ENCODE measurements around the gene RGS7.

RGS7 gene

DNA sequence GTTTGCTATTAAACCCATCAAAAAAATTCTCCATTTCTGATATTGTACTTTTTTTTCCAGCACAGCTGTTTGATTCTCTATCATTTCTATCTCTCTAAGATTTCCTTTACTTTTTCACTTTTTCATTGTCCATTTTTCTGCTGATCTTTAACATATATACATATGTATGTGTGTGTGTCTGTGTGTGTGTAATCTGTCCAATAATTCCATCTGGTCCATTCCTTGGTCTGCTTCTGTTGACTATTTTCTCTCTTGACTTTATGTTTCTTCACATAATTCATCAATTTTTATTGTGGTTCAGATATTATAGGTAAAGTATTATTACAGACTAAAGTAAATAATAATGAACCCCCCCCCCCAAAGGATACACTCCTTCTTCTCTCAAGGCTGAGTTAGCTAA, 84.2 kb downstream of the RGS7 start:
- Histone ChIP-seq H3K27ac (no peak overlapping the region), H3K4me3 (no peak overlapping the region)
- no peak for DNase-seq (ENCODE audit: low spot score)
- TF ChIP-seq, protein P1, sequence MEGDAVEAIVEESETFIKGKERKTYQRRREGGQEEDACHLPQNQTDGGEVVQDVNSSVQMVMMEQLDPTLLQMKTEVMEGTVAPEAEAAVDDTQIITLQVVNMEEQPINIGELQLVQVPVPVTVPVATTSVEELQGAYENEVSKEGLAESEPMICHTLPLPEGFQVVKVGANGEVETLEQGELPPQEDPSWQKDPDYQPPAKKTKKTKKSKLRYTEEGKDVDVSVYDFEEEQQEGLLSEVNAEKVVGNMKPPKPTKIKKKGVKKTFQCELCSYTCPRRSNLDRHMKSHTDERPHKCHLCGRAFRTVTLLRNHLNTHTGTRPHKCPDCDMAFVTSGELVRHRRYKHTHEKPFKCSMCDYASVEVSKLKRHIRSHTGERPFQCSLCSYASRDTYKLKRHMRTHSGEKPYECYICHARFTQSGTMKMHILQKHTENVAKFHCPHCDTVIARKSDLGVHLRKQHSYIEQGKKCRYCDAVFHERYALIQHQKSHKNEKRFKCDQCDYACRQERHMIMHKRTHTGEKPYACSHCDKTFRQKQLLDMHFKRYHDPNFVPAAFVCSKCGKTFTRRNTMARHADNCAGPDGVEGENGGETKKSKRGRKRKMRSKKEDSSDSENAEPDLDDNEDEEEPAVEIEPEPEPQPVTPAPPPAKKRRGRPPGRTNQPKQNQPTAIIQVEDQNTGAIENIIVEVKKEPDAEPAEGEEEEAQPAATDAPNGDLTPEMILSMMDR (IDR thresholded peaks at IDR 0.05), result no peak

DNA sequence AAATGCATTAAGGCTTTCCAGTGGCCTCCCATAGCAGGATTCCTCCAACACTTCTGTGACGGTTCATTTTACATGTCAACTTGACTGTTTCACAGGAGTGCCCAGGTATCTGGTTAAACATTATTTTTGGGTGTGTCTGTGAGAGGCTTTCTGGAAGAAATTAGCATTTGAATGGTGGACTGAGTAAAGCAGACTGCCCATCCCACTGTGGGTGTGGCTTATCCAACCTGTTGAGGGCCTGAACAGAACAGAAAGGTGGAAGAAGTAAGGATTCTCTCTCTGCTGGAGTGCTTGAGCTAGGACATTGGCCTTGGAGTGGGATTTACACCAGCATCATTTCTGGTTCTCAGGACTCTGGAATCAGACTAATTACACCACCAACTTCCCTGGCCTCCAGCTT, 85.6 kb downstream of the RGS7 start:
- no peak for DNase-seq (ENCODE audit: low spot score)
- Histone ChIP-seq H3K4me3 (no peak overlapping the region), H3K27ac (no peak overlapping the region)
- TF ChIP-seq, protein P1 (IDR thresholded peaks at IDR 0.05), result no peak

DNA sequence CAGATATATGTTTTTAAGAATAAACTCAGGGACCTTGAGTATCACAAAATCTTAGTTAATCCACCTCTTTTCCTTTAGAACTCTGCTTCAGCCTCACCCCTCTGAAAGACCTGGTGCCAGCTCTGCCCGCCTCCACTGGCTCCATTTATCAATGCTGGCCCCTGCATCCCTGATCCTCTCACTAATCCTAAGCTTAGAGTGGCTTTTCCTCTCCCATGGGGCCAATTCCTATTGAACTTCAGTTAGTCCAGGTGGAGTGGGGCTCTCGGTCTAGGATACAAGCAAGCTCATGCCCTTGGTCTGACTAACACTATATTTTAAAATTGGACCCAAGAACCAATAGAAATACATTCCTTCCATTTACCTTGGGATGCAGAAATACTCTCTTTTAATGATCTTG, 87.0 kb downstream of the RGS7 start:
- H3K27ac ChIP-seq, result no peak overlapping the region
- no peak overlapping the region for H3K4me3 ChIP-seq
- TF ChIP-seq, protein P1 (IDR thresholded peaks at IDR 0.05), result no peak
- DNase-seq (ENCODE audit: low spot score), result no peak

DNA sequence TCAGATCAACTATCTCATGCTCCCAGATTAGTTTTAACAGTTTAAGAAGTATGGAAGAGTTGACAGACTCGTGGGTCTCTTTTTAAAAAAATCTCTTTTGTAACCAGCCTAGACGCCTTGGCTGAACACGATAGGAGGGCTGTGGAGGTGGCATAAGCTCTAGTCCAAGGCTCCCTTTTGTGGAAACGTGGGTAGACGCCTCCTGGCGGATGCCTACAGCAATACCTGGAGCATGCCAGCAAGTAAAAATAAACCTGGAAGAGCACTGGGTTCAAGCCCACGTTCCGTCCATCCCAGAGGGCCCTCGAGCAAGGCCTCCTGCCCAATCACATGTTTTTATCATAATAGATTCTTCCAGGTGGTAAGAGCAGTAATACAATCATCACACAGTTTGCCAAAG, 87.9 kb downstream of the RGS7 start:
- TF ChIP-seq, protein P1 (IDR thresholded peaks at IDR 0.05), result no peak
- Histone ChIP-seq H3K27ac (no peak overlapping the region), H3K4me3 (no peak overlapping the region)
- no peak for DNase-seq (ENCODE audit: low spot score)

DNA sequence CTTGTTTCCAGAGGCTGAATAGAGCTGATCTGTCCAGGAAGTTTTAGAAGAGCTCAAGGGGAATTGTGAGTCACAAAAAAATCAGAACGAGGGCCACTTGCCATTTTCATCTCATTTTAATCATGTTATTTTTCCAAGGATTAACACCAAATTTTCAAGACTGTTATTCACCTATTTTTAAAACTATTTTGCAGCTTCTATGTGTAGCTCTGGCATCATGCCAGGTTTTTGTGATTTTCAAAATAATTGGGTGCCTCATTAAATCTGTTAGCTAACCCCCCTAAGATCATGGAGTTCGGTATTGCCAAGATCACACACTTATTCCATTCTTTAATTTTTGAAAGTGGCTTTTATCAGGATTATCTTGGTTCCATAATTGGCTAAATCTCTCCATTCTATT, 90.9 kb downstream of the RGS7 start:
- no peak overlapping the region for H3K4me3 ChIP-seq
- DNase-seq (ENCODE audit: low spot score), result no peak
- no peak overlapping the region for H3K27ac ChIP-seq
- TF ChIP-seq, protein P1 (IDR thresholded peaks at IDR 0.05), result no peak

DNA sequence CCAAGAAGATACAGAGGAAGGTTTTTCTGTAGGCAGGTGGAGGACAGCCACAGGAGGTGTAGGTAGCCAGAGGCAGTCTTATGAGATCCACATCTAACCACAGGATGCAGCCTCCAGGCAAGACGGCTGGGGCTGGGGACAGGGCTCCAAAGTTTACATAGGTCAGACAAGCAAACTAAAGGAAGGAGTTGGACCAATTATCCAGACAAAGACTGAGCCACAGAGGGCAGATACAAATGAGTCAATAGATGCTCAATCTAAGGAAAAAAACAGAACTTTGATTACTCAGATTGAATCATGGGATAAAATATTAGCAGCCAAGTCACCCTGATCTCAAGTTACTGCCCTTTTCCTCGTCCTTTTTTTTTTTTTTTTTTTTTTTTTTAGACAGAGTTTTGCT, 91.6 kb downstream of the RGS7 start:
- DNase-seq (ENCODE audit: low spot score), result no peak
- TF ChIP-seq, protein P1 (IDR thresholded peaks at IDR 0.05), result no peak
- Histone ChIP-seq H3K4me3 (no peak overlapping the region), H3K27ac (no peak overlapping the region)

DNA sequence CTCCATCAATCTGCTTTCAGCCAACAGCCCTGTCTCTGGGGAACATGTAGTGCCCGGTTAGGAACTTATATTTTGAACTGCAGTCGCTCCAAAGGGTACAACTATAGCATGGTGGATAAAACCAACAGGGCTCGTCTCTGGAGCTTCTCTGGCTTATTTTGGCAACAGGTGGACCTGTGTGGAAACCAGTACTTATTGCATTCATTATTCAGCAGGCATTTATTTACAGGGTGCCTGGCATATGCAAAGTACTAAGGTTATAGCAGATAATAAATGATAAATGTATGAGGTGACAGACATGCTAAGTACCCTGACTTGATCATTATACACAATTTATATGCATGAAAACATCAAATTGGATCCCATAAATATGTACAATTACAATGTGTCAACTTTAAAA, 93.7 kb downstream of the RGS7 start:
- TF ChIP-seq, protein P1 (IDR thresholded peaks at IDR 0.05), result no peak
- no peak for DNase-seq (ENCODE audit: low spot score)
- no peak overlapping the region for H3K27ac ChIP-seq

More for the DNA sequence above, 93.7 kb downstream of the RGS7 start:
- no peak overlapping the region for H3K4me3 ChIP-seq

All from coronary artery (tissue), 2 donors.